NCI-H524 treated with DMSO at 0.1 percent for 48 hours (cell line): ENCODE data around the gene TUB.

Source experiments
- DNase-seq: peaks from one replicate; lab custom pipeline; 2025; lab: John Stamatoyannopoulos, UW

The TUB gene

GRCh38 chr11:8108421-8108820 lies 27.4 kb downstream of the TUB start:
- DNase-seq = no peak

GRCh38 chr11:8109675-8110074 lies 28.7 kb downstream of the TUB start:
- no peak for DNase-seq

DNA sequence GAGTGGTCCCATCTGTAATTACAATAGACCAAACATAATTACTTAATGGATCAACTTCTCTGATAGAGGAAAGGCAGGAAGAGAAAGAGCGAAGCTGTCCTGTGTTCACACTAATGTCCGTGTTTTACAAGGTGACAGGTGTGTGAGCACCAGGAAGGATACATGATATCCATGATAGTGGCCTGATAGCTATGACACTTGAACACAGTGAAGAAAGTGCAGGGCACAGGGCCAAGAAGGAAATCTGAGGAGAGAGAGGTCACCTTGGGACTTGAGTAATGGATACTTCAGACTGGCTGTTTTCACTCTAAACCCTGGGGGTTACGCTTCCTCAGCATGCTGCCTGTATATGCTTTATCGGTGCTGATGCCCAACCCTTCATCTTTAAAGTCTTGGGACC lies 29.4 kb downstream of the TUB start:
- no peak for DNase-seq

DNA sequence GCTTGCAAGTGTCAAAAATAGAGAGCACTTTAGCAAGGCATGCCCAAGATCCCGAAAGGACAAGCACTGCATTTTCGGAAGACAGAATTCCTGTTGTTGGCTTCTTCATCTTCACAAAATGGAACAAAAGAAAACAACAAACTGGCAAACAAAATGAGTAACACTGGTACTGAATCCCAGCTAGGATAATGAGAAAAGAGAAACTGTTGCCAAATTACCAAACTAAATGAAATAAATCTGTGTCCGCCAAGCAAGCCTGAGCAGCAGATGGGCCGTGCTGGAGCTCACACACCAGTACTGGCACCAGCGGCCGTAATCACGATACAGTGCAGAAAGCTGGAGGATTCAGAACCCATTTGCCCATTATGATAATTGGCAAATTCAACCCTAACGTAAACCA lies 30.6 kb downstream of the TUB start:
- no peak for DNase-seq

DNA sequence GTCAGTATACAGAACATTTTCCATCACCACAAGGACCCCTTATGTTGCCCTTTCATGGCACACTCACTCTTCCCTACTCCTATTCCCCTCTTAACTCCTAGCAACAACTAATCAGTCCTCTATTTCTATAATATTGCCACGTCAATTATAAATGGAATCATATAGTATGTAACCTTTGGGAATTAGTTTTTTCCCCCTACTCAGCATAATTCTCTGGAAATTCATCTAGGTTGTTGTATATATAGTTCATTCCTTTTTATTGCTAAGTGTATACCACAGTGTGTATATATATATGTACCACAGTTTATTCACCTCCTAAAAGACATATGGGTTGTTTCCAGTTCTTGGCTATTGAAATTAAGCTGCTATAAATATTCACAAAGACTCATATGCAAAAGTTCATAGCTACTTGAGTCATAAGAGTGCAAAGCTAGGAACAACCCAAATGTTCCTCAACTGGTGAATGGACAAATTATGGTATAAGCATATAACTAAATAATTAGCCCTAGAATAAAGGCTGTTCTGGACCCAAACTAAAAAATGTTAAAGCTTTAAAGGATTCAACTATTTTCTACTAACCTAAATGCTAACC lies 41.3 kb downstream of the TUB start:
- no peak for DNase-seq

DNA sequence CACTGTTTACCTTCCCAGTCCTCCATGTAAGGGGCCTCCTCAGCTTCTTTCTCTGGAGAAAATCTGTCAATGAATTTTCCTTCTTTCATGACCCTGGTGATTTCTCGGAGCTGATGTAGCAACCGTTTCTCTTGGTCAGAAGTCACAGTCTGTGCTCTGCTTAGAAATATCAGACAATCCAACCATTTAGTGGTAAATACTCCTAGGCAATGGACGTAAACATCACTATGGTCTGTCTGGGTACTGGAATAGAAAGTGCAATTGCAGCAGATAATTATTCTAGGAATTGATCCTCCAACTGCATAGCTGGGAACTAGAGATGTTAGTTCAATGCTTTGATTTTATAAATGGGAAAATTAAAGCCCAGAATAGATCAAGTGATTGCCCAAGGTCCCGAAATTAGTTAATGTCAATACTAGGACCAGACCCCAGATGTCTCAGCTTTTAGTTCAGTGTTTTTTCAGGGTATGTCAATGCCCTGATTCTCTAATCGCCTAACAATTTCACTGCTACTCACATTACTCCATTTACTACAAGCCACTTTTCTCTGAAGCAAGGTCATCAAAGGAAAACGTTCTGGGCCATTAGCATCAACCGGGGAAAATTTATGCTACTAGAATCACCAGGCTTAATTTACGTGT lies 45.8 kb downstream of the TUB start:
- no peak for DNase-seq

GRCh38 chr11:8127447-8127846 lies 46.4 kb downstream of the TUB start:
- DNase-seq = no peak

DNA sequence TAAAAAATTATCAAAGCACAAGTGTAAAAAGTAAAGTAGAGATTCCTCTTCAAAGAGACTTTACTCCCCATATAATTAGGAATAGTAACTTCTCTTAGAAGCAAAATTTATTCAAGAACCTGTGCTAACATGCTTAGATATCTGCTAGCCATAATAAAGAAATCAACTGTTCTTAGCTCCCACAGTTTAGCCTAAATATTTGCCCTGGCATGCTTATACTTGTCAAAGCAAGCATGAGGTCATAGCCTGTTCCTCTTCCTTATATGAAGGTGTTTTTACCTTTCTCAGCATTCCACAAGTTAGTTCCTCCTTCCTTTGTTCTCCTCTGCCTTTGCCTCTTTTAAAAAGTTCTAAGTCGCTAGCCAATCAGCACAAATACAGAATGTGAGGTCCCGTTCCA lies 57.5 kb downstream of the TUB start:
- DNase-seq = no peak

- no peak for DNase-seq
These were observed 68.7 kb downstream of the TUB start for GRCh38 chr11:8149726-8150125.
